H1 (cell line): ENCODE measurements around the gene ZBTB40. TPM values are rescaled to one million over a fixed set of nuclear protein-coding genes. Genes with fewer than 3 reads are reported as not detected.

ENCODE experiments used
- CTCF ChIA-PET: fragments of 300-600 bp; sonication (Branson Sonifier 250); formaldehyde crosslinking; loops from one replicate; lab custom pipeline; 2021; ENCODE audit not compliant: partially characterized antibody; lab: Charles Lee
- POLR2A ChIA-PET: fragments of 300-600 bp; sonication (Branson Sonifier 250); formaldehyde crosslinking; loops from one replicate; lab custom pipeline; 2021; ENCODE audit warnings: inconsistent platforms; ENCODE audit not compliant: partially characterized antibody; lab: Charles Lee
- DNase-seq, 2 experiments: peaks; one replicate each; pipeline versions ENCODE4 v3.0.0 to v3.0.0-alpha.2; 2010 to 2022; ENCODE audit warnings: low spot score in 2 of 2, low read depth in 1 of 2, mixed read lengths in 1 of 2
- FAIRE-seq: peaks from 2 replicates; lab custom pipeline; 2011; peaks lifted over from hg19 to GRCh38; lab: Jason Lieb, UNC
- H2AFZ ChIP-seq: 2 replicates; pipeline ENCODE4 v1.8.1; 2012; ENCODE audit warnings: low read length, inconsistent platforms
- H2AK5ac ChIP-seq: 2 replicates; pipeline ENCODE4 v1.6.1; 2013; ENCODE audit warnings: low read depth, low read length
- H2BK120ac ChIP-seq: replicated peaks from 2 replicates; pipeline ENCODE3; 2013; ENCODE audit warnings: low read depth, low read length, inconsistent platforms
- H2BK12ac ChIP-seq: 2 replicates; pipeline ENCODE4 v1.6.1; 2013; ENCODE audit warnings: low read depth, low read length
- H2BK15ac ChIP-seq: 2 replicates; pipeline ENCODE4 v1.6.1; 2013; ENCODE audit warnings: low read length
- H2BK20ac ChIP-seq: 2 replicates; pipeline ENCODE4 v1.6.1; 2013; ENCODE audit warnings: low read length
- H2BK5ac ChIP-seq: 2 replicates; pipeline ENCODE4 v1.6.1; 2013; ENCODE audit warnings: low read depth, low read length
- H3K14ac ChIP-seq: 2 replicates; pipeline ENCODE4 v1.6.1; 2013; ENCODE audit warnings: inconsistent platforms; ENCODE audit not compliant: insufficient read length
- H3K18ac ChIP-seq: 2 replicates; pipeline ENCODE4 v1.6.1; 2013; ENCODE audit warnings: low read length; ENCODE audit errors: extremely low read depth
- H3K23ac ChIP-seq: 2 replicates; pipeline ENCODE4 v1.6.1; 2013; ENCODE audit warnings: inconsistent platforms; ENCODE audit not compliant: insufficient read length
- H3K23me2 ChIP-seq: 2 replicates; pipeline ENCODE4 v1.6.1; 2013; ENCODE audit warnings: low read depth, low read length
- H3K27ac ChIP-seq: 2 replicates; pipeline ENCODE4 v1.6.1; 2011; ENCODE audit warnings: low read depth, low read length, inconsistent platforms
- H3K27me3 ChIP-seq, 4 experiments: replicated peaks in 1 of 4; 1 replicate in 1 of 4; 2 replicates in 3 of 4; pipeline versions ENCODE4 v1.6.1 to v1.8.1; 2011 to 2013; ENCODE audit warnings: low read length in 3 of 4, mild to moderate bottlenecking in 3 of 4, inconsistent platforms in 2 of 4, mixed read lengths in 2 of 4, moderate library complexity in 1 of 4; ENCODE audit not compliant: control insufficient read depth in 3 of 4, insufficient read depth in 3 of 4; ENCODE audit errors: extremely low read depth in 1 of 4
- H3K36me3 ChIP-seq, 4 experiments: 2 replicates each; pipeline versions ENCODE4 v1.6.1 to v1.8.1; 2011 to 2013; ENCODE audit warnings: mild to moderate bottlenecking in 4 of 4, low read length in 3 of 4, moderate library complexity in 2 of 4, control low read depth in 1 of 4, inconsistent platforms in 1 of 4; ENCODE audit not compliant: insufficient read depth in 4 of 4, control insufficient read depth in 2 of 4
- H3K4ac ChIP-seq: replicated peaks from 2 replicates; pipeline ENCODE3; 2013; ENCODE audit warnings: low read length, low read depth, mixed read lengths, inconsistent platforms; ENCODE audit not compliant: insufficient read length
- H3K4me1 ChIP-seq, 4 experiments: replicated peaks in 1 of 4; 1 replicate in 1 of 4; 2 replicates in 3 of 4; pipeline versions ENCODE4 v1.6.1 to v1.8.1; 2011 to 2013; ENCODE audit warnings: low read length in 3 of 4, inconsistent platforms in 2 of 4, mixed read lengths in 1 of 4; ENCODE audit not compliant: insufficient read depth in 4 of 4, control insufficient read depth in 3 of 4
- H3K4me2 ChIP-seq, 2 experiments: 2 replicates each; pipeline versions ENCODE4 v1.6.1 to v1.8.1; 2011 to 2013; ENCODE audit warnings: low read depth in 2 of 2, low read length in 2 of 2, control low read depth in 1 of 2, inconsistent platforms in 1 of 2, mild to moderate bottlenecking in 1 of 2; ENCODE audit not compliant: insufficient read depth in 1 of 2
- H3K4me3 ChIP-seq, 4 experiments: fragments of 200-600, 300-600 bp in 1 of 4; sonication (generic), shearing (Covaris generic), sonication (Bioruptor Twin) in 1 of 4; 2 replicates each; pipeline versions ENCODE4 v1.5.1 to v1.8.1; 2011 to 2016; ENCODE audit warnings: low read length in 4 of 4, low read depth in 3 of 4, control low read depth in 2 of 4, inconsistent platforms in 2 of 4, mild to moderate bottlenecking in 2 of 4, mixed read lengths in 1 of 4, moderate library complexity in 1 of 4; ENCODE audit not compliant: insufficient read depth in 2 of 4; ENCODE audit errors: extremely low read depth in 1 of 4
- H3K56ac ChIP-seq: replicated peaks from 2 replicates; pipeline ENCODE3; 2013; ENCODE audit warnings: low read depth, mild to moderate bottlenecking, mixed read lengths, low read length, inconsistent platforms; ENCODE audit not compliant: insufficient read length
- H3K79me1 ChIP-seq: 2 replicates; pipeline ENCODE4 v1.6.1; 2013; ENCODE audit warnings: low read depth, low read length, control low read depth
- H3K79me2 ChIP-seq, 2 experiments: 2 replicates each; pipeline versions ENCODE4 v1.6.1 to v1.8.1; 2012 to 2013; ENCODE audit warnings: low read length in 2 of 2, mild to moderate bottlenecking in 2 of 2, inconsistent platforms in 1 of 2; ENCODE audit not compliant: insufficient read depth in 2 of 2, control insufficient read depth in 1 of 2
- H3K9ac ChIP-seq, 4 experiments: replicated peaks in 1 of 4; 1 replicate in 1 of 4; 2 replicates in 3 of 4; pipeline versions ENCODE4 v1.6.1 to v1.8.1; 2011 to 2013; ENCODE audit warnings: low read depth in 3 of 4, low read length in 3 of 4, control low read depth in 2 of 4, mild to moderate bottlenecking in 2 of 4, moderate library complexity in 2 of 4, inconsistent platforms in 1 of 4; ENCODE audit errors: extremely low read depth in 1 of 4
- H3K9me3 ChIP-seq, 2 experiments: 2 replicates each; pipeline versions ENCODE4 v1.6.1 to v1.8.1; 2012 to 2013; ENCODE audit warnings: mild to moderate bottlenecking in 2 of 2, moderate library complexity in 2 of 2, control low read depth in 1 of 2, inconsistent platforms in 1 of 2, low read depth in 1 of 2, low read length in 1 of 2, mixed read lengths in 1 of 2; ENCODE audit not compliant: insufficient read depth in 2 of 2
- H4K20me1 ChIP-seq, 2 experiments: replicated peaks in 1 of 2; 2 replicates each; pipeline versions ENCODE3 to v1.8.1; 2011 to 2013; ENCODE audit warnings: inconsistent platforms in 2 of 2, low read length in 2 of 2, mild to moderate bottlenecking in 1 of 2; ENCODE audit not compliant: insufficient read depth in 2 of 2, control insufficient read depth in 1 of 2
- H4K5ac ChIP-seq: 2 replicates; pipeline ENCODE4 v1.6.1; 2013; ENCODE audit warnings: low read length, low read depth, mixed read lengths, inconsistent platforms; ENCODE audit not compliant: insufficient read length
- H4K8ac ChIP-seq: 2 replicates; pipeline ENCODE4 v1.8.0; 2013; ENCODE audit warnings: mild to moderate bottlenecking, moderate library complexity, low read length, inconsistent platforms; ENCODE audit not compliant: insufficient read depth; ENCODE audit errors: extremely low read depth
- H4K91ac ChIP-seq: replicated peaks from 2 replicates; pipeline ENCODE3; 2013; ENCODE audit warnings: low read length, mixed read lengths, inconsistent platforms; ENCODE audit not compliant: insufficient read length
- HDAC6 ChIP-seq: IDR thresholded peaks from one replicate; pipeline ENCODE4 v1.7.1; 2012; ENCODE audit warnings: low read depth, mild to moderate bottlenecking, inconsistent platforms, low read length, moderate library complexity
- TBP ChIP-seq: IDR thresholded peaks from 2 replicates; pipeline ENCODE4 v1.6.1; 2011; ENCODE audit warnings: low read depth, low read length, improper control_type of control experiment
- WGBS, 2 experiments: shearing (Covaris generic) in 1 of 2; methylation state at CpG; one replicate each; pipeline versions ENCODE4 v1.1.6 to v1.1.7; 2013 to 2015; ENCODE audit warnings: low lambda C conversion rate in 2 of 2, mixed read lengths in 2 of 2, inconsistent platforms in 1 of 2, low coverage in 1 of 2, missing lambda C conversion rate in 1 of 2; ENCODE audit not compliant: insufficient replicate concordance in 2 of 2, insufficient coverage in 1 of 2, insufficient read length in 1 of 2; ENCODE audit errors: extremely low coverage in 1 of 2, missing lambda C conversion rate in 1 of 2; 5-methylcytosine and 5-hydroxymethylcytosine counted together
- polyA plus RNA-seq, 7 experiments: library from polyadenylated mRNA; depleted of rRNA in 3 of 7; stranded (reverse) in 5 of 7; unstranded in 2 of 7; fragments of >200 nt in 5 of 7; fragments of 200-250 nt in 2 of 7; gene quantifications; 1 replicate in 5 of 7; 2 replicates in 1 of 7; 4 replicates in 1 of 7; pipeline versions ENCODE4 v1.2.1 to v1.2.3, GENCODE V29; 2011 to 2013; ENCODE audit warnings: missing spikeins in 2 of 7, mixed read lengths in 2 of 7
- total RNA-seq: library from RNA; stranded (reverse); fragmentation: NEBNext Ultra II Directional; extraction: Animal tissue kit (Norgen Biotek cat#: 25700); gene quantifications from 2 replicates; pipeline ENCODE4 v1.2.1, GENCODE V29; 2021
- TF ChIP-seq, protein P1 (sequence below): IDR thresholded peaks from 2 replicates; pipeline ENCODE4 v1.6.1; 2012; ENCODE audit warnings: low read length, inconsistent platforms
- TF ChIP-seq, protein P2 (sequence below), 3 experiments: IDR thresholded peaks; 1 replicate in 2 of 3; 2 replicates in 1 of 3; pipeline versions ENCODE4 v1.5.1 to v1.6.1; 2011; ENCODE audit warnings: low read length in 3 of 3, mild to moderate bottlenecking in 3 of 3, inconsistent platforms in 2 of 3, low read depth in 1 of 3, moderate library complexity in 1 of 3; ENCODE audit not compliant: insufficient read depth in 1 of 3; ENCODE audit errors: control extremely low read depth in 1 of 3

The ZBTB40 gene
- total and polyA plus RNA-seq, 2 of the 8 experiments (the other 6 are each of a cell fraction or from before 2014, with no cell fraction given): 3.1 to 19.3 TPM

DNA sequence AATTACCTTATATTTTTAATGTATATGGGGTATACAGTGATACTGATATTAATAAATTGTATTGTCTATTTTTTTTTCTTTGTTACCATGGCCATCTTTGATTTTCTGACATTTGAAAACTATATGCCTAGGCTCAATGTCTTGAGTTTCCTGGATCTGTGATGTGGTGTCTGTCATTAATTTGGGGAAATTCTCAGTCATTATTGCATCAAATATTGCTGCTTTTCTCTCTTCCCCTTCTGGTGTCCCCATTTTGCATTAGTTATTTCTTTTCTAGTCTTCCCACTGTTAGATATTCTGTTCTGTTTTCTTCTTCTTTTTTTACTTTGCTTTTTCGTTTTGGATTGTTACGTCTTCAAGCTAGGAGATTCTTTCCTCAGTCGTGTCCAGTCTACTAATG lies 33.8 kb downstream of the ZBTB40 start:
- no peak overlapping the region for H2BK15ac ChIP-seq
- H3K9ac ChIP-seq: no peak overlapping the region
- H2AFZ ChIP-seq: no peak overlapping the region
- no peak overlapping the region for H4K8ac ChIP-seq
- DNase-seq: no peak
- peaks cover 3 to 15% (median 9%) of the 10 kb centered on the region in 4 experiments for H3K4me1 ChIP-seq
- H3K23me2 ChIP-seq: no peaks in the 10 kb centered on the region
- no peak overlapping the region for H3K56ac ChIP-seq
- no peak overlapping the region for H2BK20ac ChIP-seq
- FAIRE-seq: no peak
- CTCF ChIA-PET: no interaction called here
- no peak overlapping the region for H3K27ac ChIP-seq
- no peaks in the 10 kb centered on the region for H3K79me1 ChIP-seq
- peaks cover 0 to 2% of the 10 kb centered on the region in 2 experiments; a peak in 1 of 4 replicates for H3K9me3 ChIP-seq
- no peak overlapping the region for H3K14ac ChIP-seq
- no peaks in the 10 kb centered on the region for H3K36me3 ChIP-seq
- H3K4ac ChIP-seq: no peak overlapping the region
- no peak overlapping the region for H3K23ac ChIP-seq
- no peak overlapping the region for H2BK120ac ChIP-seq
- H2BK5ac ChIP-seq: no peak overlapping the region
- H2AK5ac ChIP-seq: no peak overlapping the region
- H2BK12ac ChIP-seq: no peak overlapping the region
- H4K20me1 ChIP-seq: no peaks in the 10 kb centered on the region
- H4K5ac ChIP-seq: no peak overlapping the region
- no peaks in the 10 kb centered on the region for H3K27me3 ChIP-seq
- 87% methylated on average over 3 of the region's 3 CpGs; no CpG with 5 or more reads in 1 of the 2 experiments for WGBS, 2 experiments
- H4K91ac ChIP-seq: no peak overlapping the region
- peaks cover 0 to 37% of the 10 kb centered on the region in 2 experiments; a peak in 2 of 4 replicates for H3K79me2 ChIP-seq
- H3K4me2 ChIP-seq: no peak overlapping the region
- no peak overlapping the region for H3K18ac ChIP-seq
- POLR2A ChIA-PET: no interaction called here
- H3K4me3 ChIP-seq: no peak overlapping the region
- TF ChIP-seq HDAC6 (no peak), TBP (no peak)
- TF ChIP-seq, protein P1, sequence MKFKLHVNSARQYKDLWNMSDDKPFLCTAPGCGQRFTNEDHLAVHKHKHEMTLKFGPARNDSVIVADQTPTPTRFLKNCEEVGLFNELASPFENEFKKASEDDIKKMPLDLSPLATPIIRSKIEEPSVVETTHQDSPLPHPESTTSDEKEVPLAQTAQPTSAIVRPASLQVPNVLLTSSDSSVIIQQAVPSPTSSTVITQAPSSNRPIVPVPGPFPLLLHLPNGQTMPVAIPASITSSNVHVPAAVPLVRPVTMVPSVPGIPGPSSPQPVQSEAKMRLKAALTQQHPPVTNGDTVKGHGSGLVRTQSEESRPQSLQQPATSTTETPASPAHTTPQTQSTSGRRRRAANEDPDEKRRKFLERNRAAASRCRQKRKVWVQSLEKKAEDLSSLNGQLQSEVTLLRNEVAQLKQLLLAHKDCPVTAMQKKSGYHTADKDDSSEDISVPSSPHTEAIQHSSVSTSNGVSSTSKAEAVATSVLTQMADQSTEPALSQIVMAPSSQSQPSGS: no peak
- TF ChIP-seq, protein P2, sequence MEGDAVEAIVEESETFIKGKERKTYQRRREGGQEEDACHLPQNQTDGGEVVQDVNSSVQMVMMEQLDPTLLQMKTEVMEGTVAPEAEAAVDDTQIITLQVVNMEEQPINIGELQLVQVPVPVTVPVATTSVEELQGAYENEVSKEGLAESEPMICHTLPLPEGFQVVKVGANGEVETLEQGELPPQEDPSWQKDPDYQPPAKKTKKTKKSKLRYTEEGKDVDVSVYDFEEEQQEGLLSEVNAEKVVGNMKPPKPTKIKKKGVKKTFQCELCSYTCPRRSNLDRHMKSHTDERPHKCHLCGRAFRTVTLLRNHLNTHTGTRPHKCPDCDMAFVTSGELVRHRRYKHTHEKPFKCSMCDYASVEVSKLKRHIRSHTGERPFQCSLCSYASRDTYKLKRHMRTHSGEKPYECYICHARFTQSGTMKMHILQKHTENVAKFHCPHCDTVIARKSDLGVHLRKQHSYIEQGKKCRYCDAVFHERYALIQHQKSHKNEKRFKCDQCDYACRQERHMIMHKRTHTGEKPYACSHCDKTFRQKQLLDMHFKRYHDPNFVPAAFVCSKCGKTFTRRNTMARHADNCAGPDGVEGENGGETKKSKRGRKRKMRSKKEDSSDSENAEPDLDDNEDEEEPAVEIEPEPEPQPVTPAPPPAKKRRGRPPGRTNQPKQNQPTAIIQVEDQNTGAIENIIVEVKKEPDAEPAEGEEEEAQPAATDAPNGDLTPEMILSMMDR (IDR thresholded peaks at IDR 0.05; ENCODE audit: control extremely low read depth in 1 of 3, insufficient read depth in 1 of 3, low read depth in 1 of 3, low read length in 3 of 3): no peak
